GM19372 (cell line): ENCODE results near the gene DACH2.

Experiments
- ATAC-seq: cut with Tn5 transposase; IDR thresholded peaks from one replicate; pipeline ENCODE4 v1.9.1; 2021; ENCODE audit warnings: mild to moderate bottlenecking, low read depth, moderate library complexity; ENCODE audit not compliant: unreplicated experiment

Gene DACH2

GRCh38 chrX:86724277-86724676 lies 576.0 kb downstream of the DACH2 start:
- ATAC-seq, result no peak

GRCh38 chrX:86747091-86747490 lies 598.8 kb downstream of the DACH2 start:
- no peak for ATAC-seq

- no peak for ATAC-seq
Measured at GRCh38 chrX:86805241-86805640, 657.0 kb downstream of the DACH2 start.

- ATAC-seq, result no peak
Measured at GRCh38 chrX:86806786-86807185, 658.5 kb downstream of the DACH2 start.

- ATAC-seq, result no peak
Measured at GRCh38 chrX:86809651-86810050, 661.4 kb downstream of the DACH2 start.

- no peak for ATAC-seq
Measured at GRCh38 chrX:86829786-86830185, 681.5 kb downstream of the DACH2 start.

- no peak for ATAC-seq
Measured at GRCh38 chrX:86830685-86831084, 682.4 kb downstream of the DACH2 start.

- no peak for ATAC-seq
Measured at GRCh38 chrX:86845101-86845500, 696.9 kb downstream of the DACH2 start.
